K562 (cell line): ENCODE data around the gene SRF. TPM values are rescaled to one million over a fixed set of nuclear protein-coding genes. Genes with fewer than 3 reads are reported as not detected.

ENCODE experiments used
- ARID4B ChIP-seq: sonication (generic); formaldehyde crosslinking; IDR thresholded peaks from 2 replicates; pipeline ENCODE4 v1.8.0; 2022; ENCODE audit warnings: mild to moderate bottlenecking, missing genetic modification reagents
- CREM ChIP-seq: IDR thresholded peaks from 2 replicates; pipeline ENCODE4 v1.6.1; 2014; ENCODE audit warnings: antibody characterized with exemption, low read depth
- FOSL1 ChIP-seq: fragments of 200-800 bp; sonication (Bioruptor generic); conservative IDR thresholded peaks from 2 replicates; pipeline ENCODE4 v1.6.1; 2016; ENCODE audit warnings: missing genetic modification characterization, missing compliant biosample characterization
- JUND ChIP-seq, 2 experiments: IDR thresholded peaks; 2 replicates in 1 of 2; 3 replicates in 1 of 2; pipeline ENCODE4 v1.6.1; 2011; ENCODE audit warnings: borderline replicate concordance in 2 of 2, low read depth in 2 of 2, low read length in 2 of 2, improper control_type of control experiment in 1 of 2, missing biosample characterization in 1 of 2, missing genetic modification characterization in 1 of 2, missing genetic modification reagents in 1 of 2
- KLF13 ChIP-seq: fragments of 450-650 bp; IDR thresholded peaks from 2 replicates; pipeline ENCODE4 v1.6.1; 2016; ENCODE audit warnings: missing genetic modification characterization, low read depth, mild to moderate bottlenecking, missing compliant biosample characterization, moderate library complexity, borderline replicate concordance
- NCOA4 ChIP-seq: fragments of 450-650 bp; IDR thresholded peaks from 2 replicates; pipeline ENCODE4 v1.6.1; 2018; ENCODE audit warnings: mild to moderate bottlenecking; ENCODE audit not compliant: partially characterized antibody
- POLR2H ChIP-seq: IDR thresholded peaks from 2 replicates; pipeline ENCODE4 v1.6.1; 2016; ENCODE audit warnings: missing genetic modification characterization, low read depth, mild to moderate bottlenecking, control low read depth, missing compliant biosample characterization, moderate library complexity
- PRMT5 ChIP-seq: sonication (generic); formaldehyde crosslinking; IDR thresholded peaks from 2 replicates; pipeline ENCODE4 v1.5.0; 2020; ENCODE audit warnings: missing genetic modification reagents
- RHOXF2B ChIP-seq: fragments of 250-450 bp; sonication (Bioruptor Pico); conservative IDR thresholded peaks from 2 replicates; pipeline ENCODE4 v1.5.1; 2021
- RREB1 ChIP-seq: fragments of 250-450 bp; sonication (Bioruptor Pico); IDR thresholded peaks from 2 replicates; pipeline ENCODE4 v1.4.0; 2020
- TAF1 ChIP-seq: IDR thresholded peaks from 2 replicates; pipeline ENCODE4 v1.6.1; 2011; ENCODE audit warnings: mild to moderate bottlenecking, low read length, moderate library complexity; ENCODE audit not compliant: insufficient read depth, control insufficient read depth, severe bottlenecking; ENCODE audit errors: extremely low read depth
- ZNF175 ChIP-seq: fragments of 200-800 bp; sonication (Bioruptor generic); IDR thresholded peaks from 2 replicates; pipeline ENCODE4 v1.6.1; 2016; ENCODE audit warnings: low read depth, mild to moderate bottlenecking, missing genetic modification characterization, missing compliant biosample characterization
- ZNF584 ChIP-seq: fragments of 200-800 bp; sonication (Bioruptor generic); IDR thresholded peaks from 2 replicates; pipeline ENCODE4 v1.6.1; 2016; ENCODE audit warnings: low read depth, mild to moderate bottlenecking, missing genetic modification characterization, missing compliant biosample characterization
- polyA plus RNA-seq, 8 experiments: library from polyadenylated mRNA; depleted of rRNA in 4 of 8; stranded (reverse) in 5 of 8; unstranded in 3 of 8; fragments of >200 nt; fragmentation: Nextera tagmentation in 2 of 8; fragmentation: Illumina TruSeq in 1 of 8; extraction: Ambion mirVana in 2 of 8; extraction: Trizol in 1 of 8; gene quantifications; 2 replicates each; pipeline versions ENCODE4 v1.2.1 to v1.2.3, GENCODE V29; 2011 to 2014; ENCODE audit warnings: inconsistent platforms in 1 of 8, missing spikeins in 1 of 8
- total RNA-seq, 7 experiments: library from RNA; depleted of rRNA in 6 of 7; stranded (reverse); fragments of >200 nt in 6 of 7; fragmentation: Illumina TruSeq in 2 of 7; extraction: Trizol in 2 of 7; gene quantifications; 2 replicates each; pipeline versions ENCODE4 v1.2.1 to v1.2.3, GENCODE V29; 2011 to 2021; ENCODE audit warnings: low replicate concordance in 1 of 7

SRF gene
- total and polyA plus RNA-seq, 9 of the 15 experiments (the other 6 are each of a cell fraction or from before 2014, with no cell fraction given) = 2.5 to 37.0 (median 24.6) TPM

- TF ChIP-seq RREB1 (peak; percentile 92; the same call in 1 of the 2 replicates), POLR2H (0 out of 2 replicates have a peak, but pooled peaks have one; percentile 8), PRMT5 (CRISPR knock-in tag) (no peak), ARID4B (no peak), CREM (peak; percentile 44), KLF13 (tag) (peak; percentile 48; the same call in 1 of the 2 replicates), NCOA4 (no peak), JUND (IDR thresholded peaks at IDR 0.05; ENCODE audit: borderline replicate concordance, low read depth, low read length) (peak; percentile 65), JUND (tag; IDR thresholded peaks at IDR 0.05; ENCODE audit: borderline replicate concordance, low read depth, low read length) (no peak; the same call in 2 of the 3 replicates), RHOXF2B (peak; percentile 83; the same call in 1 of the 2 replicates), ZNF175 (peak; percentile 30; the same call in 1 of the 2 replicates), ZNF584 (CRISPR knock-in tag) (0 out of 2 replicates have a peak, but pooled peaks have one; percentile 46), TAF1 (peak; percentile 91), FOSL1 (tag) (peak; percentile 53)
These were observed 58.1 kb downstream of the SRF start, which contains the start of gene DNPH1 (continued) for GRCh38 chr6:43228951-43229802.
